HG02973 (cell line): ENCODE measurements around the gene ADIPOR1.
A peak's percentile ranks its signal among the peaks of the same experiment; 100 is the strongest.

Source experiments
- ATAC-seq: cut with Tn5 transposase; IDR thresholded peaks from one replicate; pipeline ENCODE4 v1.9.1; 2021; ENCODE audit warnings: moderate library complexity; ENCODE audit not compliant: unreplicated experiment

The ADIPOR1 gene

DNA sequence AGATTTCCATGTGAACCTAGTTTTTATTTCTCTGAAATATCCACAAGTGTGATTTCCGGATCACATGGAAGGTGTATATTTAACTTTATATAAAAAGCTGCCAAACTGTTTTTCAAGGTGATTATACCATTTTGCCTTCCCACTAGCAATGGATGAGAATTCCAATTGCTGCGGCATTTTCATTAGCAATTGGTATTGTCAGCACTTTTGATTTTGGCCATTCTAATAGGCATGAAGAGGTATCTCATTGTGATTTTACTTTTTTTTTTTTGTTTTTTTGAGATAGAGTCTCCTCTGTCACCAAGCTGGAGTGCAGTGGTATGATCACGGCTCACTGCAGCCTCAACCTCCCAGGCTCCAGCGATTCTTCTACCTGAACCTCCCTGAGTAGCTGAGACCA lies 13.9 kb upstream of the ADIPOR1 start:
- ATAC-seq, result no peak

DNA sequence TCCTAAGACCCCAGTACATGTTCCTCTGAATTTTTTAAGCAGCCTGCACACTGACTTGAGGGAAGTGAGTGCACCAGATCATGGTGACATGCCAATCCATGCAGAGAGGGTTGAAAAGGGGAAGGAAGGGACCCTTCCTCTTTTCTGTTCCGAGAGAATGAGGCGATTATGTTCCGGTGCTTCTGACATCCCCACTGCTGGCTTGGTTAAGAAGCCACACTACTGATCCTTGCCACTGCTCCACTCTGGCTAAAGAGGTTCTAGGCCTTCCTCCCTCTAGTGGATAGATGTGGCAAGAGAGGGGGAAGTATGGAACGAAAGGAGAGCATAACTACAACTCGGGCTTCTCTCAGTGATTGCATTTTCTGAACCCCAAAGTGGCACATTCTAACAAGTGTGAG lies 10.8 kb upstream of the ADIPOR1 start:
- peak; percentile 72 for ATAC-seq

DNA sequence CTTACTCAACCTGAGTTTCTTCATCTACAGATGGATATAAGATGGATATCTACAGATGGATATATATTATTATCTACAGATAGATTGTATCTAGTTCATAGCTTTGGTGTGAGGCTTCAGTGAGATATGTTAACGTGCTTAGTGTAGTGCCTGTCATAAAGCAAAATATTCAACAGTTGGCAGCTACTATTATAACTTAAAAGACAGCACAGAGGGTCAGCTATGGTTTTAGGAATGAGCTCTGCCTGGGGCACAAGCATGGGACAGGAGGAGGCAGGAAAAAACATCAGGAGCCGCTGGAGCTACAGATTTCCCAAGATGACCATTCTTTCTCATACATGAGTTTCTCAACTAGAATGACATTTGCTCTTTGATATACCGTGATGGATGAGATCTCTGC lies 10.2 kb upstream of the ADIPOR1 start:
- no peak for ATAC-seq

DNA sequence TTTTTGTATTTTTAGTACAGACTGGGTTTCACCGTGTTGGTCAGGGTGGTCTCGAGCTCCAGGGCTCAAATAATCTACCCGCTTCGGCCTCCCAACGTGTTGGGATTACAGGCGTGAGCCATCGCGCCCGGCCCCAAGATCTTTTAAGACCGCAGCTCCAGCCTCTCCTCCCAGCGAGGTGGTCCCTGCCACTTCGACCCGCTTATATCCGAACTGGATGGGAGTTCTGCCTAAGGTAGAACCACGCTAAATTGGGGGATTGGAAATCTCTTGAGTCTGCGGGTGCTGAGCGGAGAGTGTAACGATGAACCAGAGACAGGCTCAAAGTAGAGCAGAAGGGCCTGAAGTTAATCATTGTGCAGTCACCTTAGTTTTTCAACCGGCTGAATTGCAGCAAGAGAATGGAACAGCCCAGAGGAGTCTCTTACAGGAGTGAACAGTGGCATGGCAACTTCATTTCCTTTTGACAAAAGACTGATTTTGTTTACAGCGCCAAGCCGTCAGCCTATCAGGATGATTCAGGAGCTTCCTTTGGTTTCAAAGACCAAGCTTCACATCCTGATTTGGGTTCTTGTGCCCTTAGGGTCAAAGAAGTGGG lies 9.7 kb upstream of the ADIPOR1 start:
- ATAC-seq, result no peak

DNA sequence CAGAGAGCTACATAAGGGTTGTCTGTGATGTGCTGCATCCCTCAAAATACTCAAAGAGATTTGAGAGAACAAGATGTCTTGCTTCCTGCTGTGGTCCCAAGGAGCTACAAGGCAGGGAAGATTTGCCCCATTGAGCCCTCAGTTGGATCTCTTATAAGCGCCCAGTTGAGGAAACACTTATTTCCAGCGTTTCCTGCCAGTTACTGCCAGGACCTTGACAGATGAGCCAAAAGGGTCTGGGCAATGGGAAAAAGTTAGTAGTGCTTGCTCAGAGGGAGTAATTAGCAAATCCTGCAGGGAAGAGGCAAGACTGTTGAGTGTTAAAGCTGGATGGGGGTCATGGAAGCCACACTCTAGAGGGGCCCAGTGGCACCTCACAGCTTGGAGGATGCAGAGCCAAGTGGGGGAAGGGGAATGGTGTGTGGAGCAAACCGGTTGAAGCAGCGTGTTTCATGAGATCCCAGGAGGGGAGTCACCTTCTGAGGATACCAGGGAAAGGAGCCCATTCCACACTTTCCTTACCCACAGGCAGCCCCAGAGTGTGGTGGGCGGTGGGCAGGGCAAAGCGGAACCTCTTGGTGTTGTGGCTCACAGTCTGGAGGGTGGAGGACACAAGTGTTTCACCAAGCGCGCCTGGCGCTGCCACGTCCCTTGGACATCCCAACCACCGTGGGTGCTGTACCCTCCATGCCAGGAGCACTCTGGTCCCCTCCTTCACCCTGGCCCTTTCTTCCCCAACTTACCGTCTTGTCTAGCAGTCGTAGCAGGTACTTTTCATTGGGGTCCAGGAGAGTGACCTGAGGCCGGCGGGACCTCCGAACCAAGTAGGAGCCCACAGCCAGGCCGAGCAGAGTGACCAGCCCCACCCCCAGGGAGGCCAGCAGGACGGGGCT lies 8.1 kb upstream of the ADIPOR1 start:
- no peak for ATAC-seq

DNA sequence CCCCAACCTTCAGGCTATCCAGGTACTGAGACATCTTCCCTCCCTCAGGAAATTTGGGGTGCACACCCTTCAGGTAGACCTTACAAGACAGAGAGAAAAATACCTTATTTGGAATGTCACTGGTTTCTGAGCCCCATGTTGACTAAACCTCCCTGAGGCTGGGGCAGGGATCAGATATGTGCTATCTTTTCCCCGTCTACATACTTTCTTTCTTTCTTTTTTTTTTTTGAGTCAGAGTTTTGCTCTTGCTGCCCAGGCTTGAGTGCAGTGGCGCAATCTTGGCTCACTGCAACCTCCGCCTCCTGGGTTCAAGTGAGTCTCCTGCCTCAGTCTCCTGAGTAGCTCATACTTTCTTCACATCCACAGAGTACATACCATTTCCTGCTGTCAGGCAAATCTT lies 7.3 kb upstream of the ADIPOR1 start:
- no peak for ATAC-seq

DNA sequence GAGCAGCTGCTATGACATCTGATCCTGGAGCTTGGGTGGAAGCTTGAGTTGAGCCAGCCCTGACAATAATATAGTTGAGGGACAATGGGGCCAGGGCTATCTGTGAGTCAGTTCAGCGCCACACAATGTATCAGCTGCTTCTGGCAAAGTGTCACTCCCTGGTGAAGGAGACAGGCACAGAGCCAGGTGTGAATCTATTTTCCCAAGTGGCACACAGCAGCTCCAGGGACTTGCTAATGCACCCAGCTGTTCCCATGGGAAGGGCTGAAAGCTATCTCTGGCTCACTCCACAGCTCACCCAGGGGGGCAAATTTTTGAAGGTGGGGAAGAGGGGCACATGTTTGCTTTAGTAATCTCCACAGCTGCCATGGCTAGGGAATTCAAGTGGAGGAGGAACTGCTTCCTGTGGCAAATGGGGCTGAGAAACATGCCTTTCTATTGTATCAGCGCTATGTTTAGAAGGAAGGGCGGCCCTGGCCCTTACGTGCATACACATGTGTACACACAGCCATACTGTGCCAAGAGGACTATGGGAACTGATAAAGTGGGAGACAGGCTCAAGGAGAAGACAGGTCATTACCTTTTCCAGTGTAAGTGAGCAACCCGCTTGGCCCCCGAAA lies 6.8 kb upstream of the ADIPOR1 start:
- no peak for ATAC-seq

DNA sequence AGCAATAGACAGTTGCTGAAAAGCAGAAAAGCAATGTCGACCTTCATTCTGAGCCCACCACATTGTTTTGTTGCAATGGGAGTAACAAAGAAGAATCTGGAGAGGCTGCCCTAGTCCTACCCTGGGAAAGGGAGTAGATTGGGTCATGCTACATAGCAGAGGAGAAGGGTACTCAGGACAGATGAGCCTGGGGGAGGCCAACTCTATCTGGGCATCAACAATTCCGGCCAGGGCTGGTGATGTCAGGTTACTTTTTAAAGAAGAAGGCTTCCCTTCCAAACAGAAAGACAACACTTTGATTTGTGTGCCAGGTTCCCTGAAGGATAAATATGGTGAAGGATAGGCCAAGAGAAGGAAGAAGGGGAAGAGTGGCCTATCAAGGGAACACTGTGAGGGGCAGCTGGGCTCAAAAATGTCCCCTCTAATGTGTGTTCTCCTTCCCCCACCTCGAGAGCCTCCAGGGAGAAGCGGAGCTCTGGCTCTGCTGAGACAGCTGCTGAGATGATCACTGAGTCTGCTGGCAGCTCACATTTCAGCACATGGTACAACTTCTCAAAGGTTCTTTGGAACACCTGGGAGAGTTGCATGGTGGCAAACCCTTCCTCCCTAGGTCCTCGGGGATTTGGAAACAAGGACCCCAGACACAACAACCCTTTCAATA lies 3.2 kb upstream of the ADIPOR1 start:
- no peak for ATAC-seq

DNA sequence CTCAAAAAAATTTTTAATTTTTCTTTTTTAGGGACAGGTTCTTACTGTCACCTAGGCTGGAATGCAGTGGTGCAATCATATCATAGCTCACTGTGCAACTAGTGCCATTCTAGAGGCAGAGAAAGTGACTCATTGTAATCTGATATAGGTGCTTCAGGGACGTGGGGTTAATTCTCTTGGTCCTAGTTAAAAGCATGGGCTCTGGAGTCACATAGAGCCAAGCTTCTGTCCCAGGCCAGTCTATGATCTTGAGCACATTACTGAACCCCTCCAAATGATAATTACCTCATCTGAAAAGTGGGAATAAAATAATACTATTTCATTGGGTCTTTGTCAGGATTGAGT lies 1.1 kb upstream of the ADIPOR1 start:
- no peak for ATAC-seq

DNA sequence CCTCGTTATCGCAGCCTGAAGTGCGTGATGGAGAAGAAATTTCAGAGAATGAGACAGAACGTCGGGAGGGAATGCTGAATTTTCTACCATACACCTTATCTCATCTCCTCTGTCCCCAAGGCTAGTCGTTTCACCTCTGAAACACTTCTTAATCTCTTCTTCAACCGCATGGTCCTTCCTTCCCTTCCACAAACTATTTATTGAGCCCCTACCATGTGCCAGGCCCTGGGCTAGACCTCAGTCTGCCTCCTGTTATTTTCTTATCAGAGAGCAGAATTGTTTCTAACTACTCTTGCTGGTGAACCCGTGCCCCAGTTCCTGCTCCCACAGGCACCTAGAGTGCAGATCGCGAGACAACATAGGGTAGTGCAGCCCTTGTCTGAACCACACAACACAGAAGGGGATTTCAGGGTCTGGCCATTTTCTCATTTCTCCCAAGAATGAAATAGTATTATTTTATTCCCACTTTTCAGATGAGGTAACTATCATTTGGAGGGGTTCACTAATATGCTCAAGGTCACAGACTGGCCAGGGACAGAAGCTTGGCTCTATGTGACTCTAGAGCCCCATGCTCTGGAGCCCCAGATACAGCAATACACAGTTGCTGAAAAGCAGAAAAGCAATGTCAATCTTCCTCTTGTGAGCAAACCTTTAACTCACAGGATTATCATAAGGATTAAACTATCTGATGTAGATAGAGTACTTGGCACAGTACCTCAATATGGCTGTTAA lies 598 bp upstream of the ADIPOR1 start:
- ATAC-seq, result no peak

DNA sequence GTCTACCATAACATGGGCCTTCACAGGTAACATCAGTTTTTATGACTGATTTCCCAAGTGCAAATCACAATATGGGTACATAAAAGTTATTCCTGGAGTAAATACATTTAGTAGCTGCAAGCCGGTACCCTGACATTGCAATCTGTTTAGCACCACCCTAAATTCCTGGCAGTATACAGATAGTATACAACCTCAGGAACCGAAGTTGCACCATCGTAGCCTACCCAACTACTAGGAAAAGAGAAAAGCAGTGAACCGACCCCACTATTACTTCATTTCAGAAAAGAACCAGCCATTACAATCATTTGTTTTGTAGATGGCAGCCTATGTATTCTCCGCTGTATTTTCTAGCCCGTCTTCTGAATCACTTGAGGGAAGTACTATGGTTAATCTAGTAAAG lies 1.1 kb downstream of the ADIPOR1 start:
- ATAC-seq, result no peak

DNA sequence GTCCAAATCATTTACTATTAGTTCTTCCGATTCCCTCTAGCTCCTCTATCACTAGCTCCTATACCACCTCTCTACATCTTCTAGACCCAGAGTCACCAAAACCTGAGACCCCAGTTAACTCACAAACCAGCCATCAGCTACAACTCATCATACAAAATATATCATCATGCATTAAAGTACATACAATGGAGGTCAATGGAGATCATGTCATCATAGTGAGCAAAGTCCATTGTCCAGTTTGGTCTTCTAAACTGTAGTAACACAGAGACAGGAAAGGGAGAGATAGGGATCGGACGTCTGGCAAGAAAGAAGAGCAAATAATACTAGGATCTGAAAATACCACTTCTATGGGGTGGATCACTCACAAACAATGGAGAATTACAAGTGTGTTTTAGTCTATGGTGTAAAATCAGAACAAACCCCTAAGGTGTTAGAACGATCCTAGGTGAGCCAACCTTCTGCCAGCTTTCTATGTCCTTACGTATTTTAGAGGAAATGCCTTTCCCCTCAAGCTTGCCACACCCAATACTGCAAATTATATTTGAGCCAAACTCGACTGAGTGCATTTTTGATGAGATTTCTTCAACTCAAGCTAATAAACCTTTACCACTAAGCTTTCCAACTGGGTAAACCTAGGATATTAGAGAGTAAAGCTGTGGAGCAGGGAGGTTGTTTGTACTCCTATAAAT lies 3.9 kb downstream of the ADIPOR1 start:
- no peak for ATAC-seq

DNA sequence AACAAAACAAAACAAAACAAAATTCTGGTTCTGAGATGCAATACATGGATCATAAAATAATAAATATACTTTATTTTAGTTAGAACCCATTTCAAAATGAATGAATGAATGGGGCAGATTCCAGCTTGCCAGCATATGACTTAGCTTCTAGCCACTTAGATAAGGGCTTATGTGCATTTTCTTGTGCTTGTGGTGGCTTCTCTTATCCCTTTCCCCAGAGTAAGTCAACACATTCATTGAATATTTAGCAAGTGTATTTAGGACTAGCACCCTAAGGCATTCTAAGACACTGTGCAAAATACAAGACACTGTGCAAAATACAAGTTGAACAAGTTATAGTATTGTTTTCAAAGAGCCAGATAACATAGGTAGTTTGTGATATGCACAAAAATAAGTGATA lies 4.7 kb downstream of the ADIPOR1 start:
- ATAC-seq, result no peak

DNA sequence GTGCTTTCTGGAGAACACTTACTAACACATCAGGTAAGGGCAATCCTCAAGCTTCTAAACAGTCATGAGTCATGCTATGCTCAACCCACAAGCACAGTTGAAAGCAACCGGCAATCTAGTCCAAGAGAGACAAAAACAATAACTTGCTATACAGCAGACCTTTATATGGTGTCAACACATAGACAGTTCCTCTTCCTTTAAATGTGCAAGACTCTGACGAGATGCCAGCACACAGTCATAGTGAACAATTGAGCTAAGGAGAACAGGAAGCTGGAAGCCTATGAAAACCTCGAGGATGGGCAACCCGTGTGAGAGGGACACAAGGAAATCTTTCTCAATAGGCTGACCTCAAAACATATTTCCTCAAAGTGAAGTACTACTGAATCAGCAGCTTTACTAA lies 5.3 kb downstream of the ADIPOR1 start:
- ATAC-seq, result no peak

DNA sequence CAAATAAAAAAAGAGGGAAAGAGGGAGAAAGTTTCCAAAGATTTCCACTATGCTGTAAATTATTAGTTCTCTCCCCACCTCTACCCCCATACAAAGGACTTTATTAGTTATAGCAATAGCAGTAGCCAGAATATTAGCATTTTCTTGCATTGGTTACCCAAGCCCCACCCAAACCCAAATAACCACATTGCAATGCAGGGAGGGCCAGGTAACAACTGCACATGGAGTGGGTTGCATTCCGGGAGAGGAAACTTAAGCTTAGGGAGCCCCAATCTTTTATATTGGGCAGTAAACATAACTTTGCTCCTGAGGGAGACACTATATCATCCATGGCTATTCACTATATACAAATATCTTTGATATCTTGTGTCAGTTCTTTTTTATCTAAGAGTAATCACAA lies 6.0 kb downstream of the ADIPOR1 start:
- ATAC-seq, result no peak

DNA sequence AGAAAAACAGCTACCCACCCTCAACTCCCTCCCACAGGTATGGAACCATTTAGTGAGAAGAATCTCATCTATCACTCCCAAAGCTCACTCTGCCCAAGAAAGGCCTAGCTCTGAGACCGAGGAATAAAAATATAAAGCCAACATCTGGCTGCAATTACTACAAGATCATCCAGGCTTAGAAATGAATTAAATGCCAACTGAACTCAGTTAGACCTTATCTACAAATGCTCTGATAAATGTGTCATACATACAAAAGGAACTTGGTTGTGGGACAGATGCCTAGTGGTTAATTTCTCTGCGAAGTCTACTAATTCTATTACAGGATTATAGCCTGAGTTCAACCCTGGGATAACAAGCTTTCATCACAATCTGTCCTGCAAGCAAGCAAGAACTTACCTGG lies 6.7 kb downstream of the ADIPOR1 start:
- no peak for ATAC-seq

DNA sequence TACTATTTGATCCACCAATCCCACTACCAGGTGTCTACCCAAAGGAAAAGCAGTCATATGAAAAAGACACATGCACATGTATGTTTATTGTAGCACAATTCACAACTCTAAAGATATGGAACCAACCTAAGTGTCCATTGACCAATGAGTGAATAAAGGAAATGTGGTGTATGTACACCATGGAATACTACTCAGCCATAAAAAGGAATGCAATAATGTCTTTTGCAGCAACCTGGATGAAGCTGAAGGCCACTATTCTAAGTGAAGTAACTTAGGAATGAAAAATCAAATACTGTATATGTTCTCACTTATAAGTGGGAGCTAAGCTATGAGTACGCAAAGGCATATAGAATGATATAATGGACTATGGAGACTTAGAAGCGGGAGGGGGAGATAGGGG lies 12.6 kb downstream of the ADIPOR1 start:
- ATAC-seq, result no peak

DNA sequence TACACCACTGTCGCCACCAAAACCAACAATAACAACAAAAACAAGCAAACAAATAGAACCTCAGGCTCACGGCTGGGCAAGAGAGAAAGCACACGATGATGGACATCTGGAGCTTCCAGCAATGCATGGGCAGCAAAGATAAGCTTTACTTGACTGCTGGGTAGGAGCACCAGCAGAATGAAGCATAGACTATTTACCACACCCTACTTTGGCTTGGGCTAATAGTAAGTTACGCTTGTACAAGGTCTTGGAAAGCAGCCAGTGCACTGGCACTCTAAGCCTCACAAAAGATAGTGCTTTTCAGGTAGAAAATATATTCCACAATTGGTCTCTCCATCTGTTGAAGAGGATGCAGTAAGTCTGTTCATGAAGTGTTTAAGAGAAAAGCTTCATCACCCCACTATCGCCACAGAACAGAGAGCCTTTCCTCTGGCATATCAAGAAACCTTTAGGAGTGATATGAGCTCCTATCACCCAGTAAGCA lies 13.6 kb downstream of the ADIPOR1 start:
- ATAC-seq, result no peak

DNA sequence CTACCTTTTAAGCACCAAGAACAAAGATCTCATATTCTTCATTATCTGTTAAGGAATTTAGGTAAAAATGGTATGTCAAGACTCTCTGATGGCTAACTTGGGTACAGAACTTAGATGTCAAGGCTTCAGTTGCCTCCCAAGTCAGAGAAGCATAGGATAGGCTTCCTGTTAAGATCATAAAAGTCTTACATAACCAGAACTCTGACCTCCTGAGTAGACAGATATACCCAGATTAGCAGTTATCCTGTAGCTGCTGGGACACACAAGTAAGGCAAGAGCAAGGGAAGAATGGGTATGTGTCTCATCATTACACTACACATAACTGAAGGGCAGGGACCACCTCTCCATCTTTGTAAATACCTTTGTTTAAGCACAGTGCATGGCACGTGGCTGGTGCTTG lies 15.7 kb downstream of the ADIPOR1 start:
- no peak for ATAC-seq

DNA sequence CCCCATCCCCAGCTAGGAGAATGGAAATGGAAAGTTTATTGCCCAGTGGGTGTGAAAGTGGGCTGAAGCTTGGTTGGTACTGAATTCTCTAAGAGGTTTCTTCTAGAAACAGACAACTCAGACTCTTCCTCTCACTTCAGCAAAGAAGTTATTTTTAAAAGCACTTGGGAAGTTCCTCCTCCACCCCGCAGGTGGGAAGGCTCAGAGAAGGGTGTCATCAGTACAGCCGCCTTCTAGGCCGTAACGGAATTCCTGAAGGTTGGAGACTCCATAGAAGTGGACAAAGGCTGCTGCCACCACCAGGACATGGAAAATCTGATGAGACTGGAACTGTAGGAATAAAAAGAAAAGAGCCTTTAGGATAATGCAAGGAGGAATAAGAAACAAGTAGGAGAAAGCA lies 16.7 kb downstream of the ADIPOR1 start:
- no peak for ATAC-seq
